Right atrium auricular region (tissue), 2 donors: ENCODE measurements around the gene RAI1. TPM values are rescaled to one million over a fixed set of nuclear protein-coding genes. Genes with fewer than 3 reads are reported as not detected.
A peak's percentile ranks its signal among the peaks of the same experiment; 100 is the strongest.

Experiments
- DNase-seq: peaks from one replicate; pipeline ENCODE4 v3.0.0-alpha.2; 2019; ENCODE audit warnings: low spot score
- H3K27ac ChIP-seq, 2 donors: fragments of 200-600 bp; sonication (generic); 1 replicate in 1 of 2; 2 replicates in 1 of 2; pipeline ENCODE4 v1.5.1; 2016 to 2019
- H3K27me3 ChIP-seq, 2 donors: fragments of 200-600 bp; sonication (generic); one replicate each; pipeline versions ENCODE4 v1.5.1 to v1.6.0; 2017 to 2019
- H3K36me3 ChIP-seq: fragments of 200-600 bp; sonication (generic); one replicate; pipeline ENCODE4 v1.5.1; 2016
- H3K4me1 ChIP-seq, 2 donors: fragments of 200-600 bp; sonication (generic); one replicate each; pipeline versions ENCODE4 v1.5.1 to v1.6.0; 2017 to 2019
- H3K4me3 ChIP-seq, 2 donors: fragments of 200-600 bp; sonication (generic); 1 replicate in 1 of 2; 2 replicates in 1 of 2; pipeline ENCODE4 v1.5.1; 2017 to 2019; ENCODE audit warnings: mild to moderate bottlenecking in 1 of 2, moderate library complexity in 1 of 2
- H3K9me3 ChIP-seq, 2 donors: fragments of 200-600 bp; sonication (generic); one replicate each; pipeline ENCODE4 v1.5.1; 2019
- CTCF ChIP-seq, 2 donors: fragments of 200-600 bp; sonication (generic); IDR thresholded peaks; one replicate each; pipeline ENCODE4 v1.5.1; 2019; ENCODE audit warnings: antibody characterized with exemption in 2 of 2
- total RNA-seq, 2 donors: library from RNA; depleted of rRNA; stranded (reverse); fragments of >200 nt; gene quantifications; one replicate each; pipeline ENCODE4 v1.1.0, GENCODE V29; 2016

Gene RAI1
- total RNA-seq, 2 donors from 2014 or later = 23.8 to 24.9 TPM

- peak overlapping the region in 1 of 2 donors; percentile 90 for H3K4me3 ChIP-seq
- no peak for DNase-seq
- H3K4me1 ChIP-seq = peaks cover 0 to 82% of the 10 kb centered on the region in 2 donors
- H3K9me3 ChIP-seq = no peaks in the 10 kb centered on the region
- H3K27ac ChIP-seq = peak overlapping the region; percentile 100
- TF ChIP-seq CTCF (IDR thresholded peaks at IDR 0.05) = no peak
- H3K36me3 ChIP-seq = no peaks in the 10 kb centered on the region
- no peaks in the 10 kb centered on the region for H3K27me3 ChIP-seq
Observed at GRCh38 chr17:17834974-17835373, 153.7 kb downstream of the RAI1 start.

GRCh38 chr17:17835415-17836249, 154.4 kb downstream of the RAI1 start:
- Histone ChIP-seq H3K9me3 (no peaks in the 10 kb centered on the region), H3K4me3 (peak overlapping the region; percentile 70 to 90), H3K4me1 (peaks cover 0 to 83% of the 10 kb centered on the region in 2 donors), H3K27ac (peak overlapping the region; percentile 100), H3K27me3 (no peaks in the 10 kb centered on the region), H3K36me3 (no peaks in the 10 kb centered on the region)
- DNase-seq = no peak
- no peak for TF ChIP-seq CTCF (IDR thresholded peaks at IDR 0.05)

- no peaks in the 10 kb centered on the region for H3K9me3 ChIP-seq
- H3K4me3 ChIP-seq = peak overlapping the region; percentile 70 to 90
- H3K27me3 ChIP-seq = no peaks in the 10 kb centered on the region
- no peak for TF ChIP-seq CTCF (IDR thresholded peaks at IDR 0.05)
- peak overlapping the region; percentile 100 for H3K27ac ChIP-seq
- peak; percentile 98 for DNase-seq
- H3K36me3 ChIP-seq = no peaks in the 10 kb centered on the region
- peaks cover 0 to 83% of the 10 kb centered on the region in 2 donors for H3K4me1 ChIP-seq
Observed at GRCh38 chr17:17836250-17836817, 155.1 kb downstream of the RAI1 start.

- Histone ChIP-seq H3K27ac (peak within 1 kb of the TSS; percentile 100), H3K4me3 (peak within 1 kb of the TSS; percentile 70 to 90), H3K27me3 (no peaks in the 10 kb centered on the region), H3K9me3 (no peaks in the 10 kb centered on the region), H3K4me1 (peaks cover 0 to 83% of the 10 kb centered on the region in 2 donors), H3K36me3 (no peaks in the 10 kb centered on the region)
- no peak for DNase-seq
- TF ChIP-seq CTCF (IDR thresholded peaks at IDR 0.05) = no peak
Observed at GRCh38 chr17:17836818-17837379, 155.6 kb downstream of the RAI1 start, which contains the start of gene SREBF1. TSS of gene SREBF1 (minus strand) at chr17:17836986. CDS start at chr17:17836817, 169 bp downstream.

GRCh38 chr17:17837380-17837821, 156.1 kb downstream of the RAI1 start:
- Histone ChIP-seq H3K27ac (peak overlapping the region; percentile 100), H3K27me3 (no peaks in the 10 kb centered on the region), H3K4me1 (peaks cover 0 to 84% of the 10 kb centered on the region in 2 donors), H3K36me3 (no peaks in the 10 kb centered on the region), H3K4me3 (peak overlapping the region in 1 of 2 donors; percentile 90), H3K9me3 (no peaks in the 10 kb centered on the region)
- peak; percentile 87 for DNase-seq
- peak in 1 of 2 donors; percentile 43 for TF ChIP-seq CTCF (IDR thresholded peaks at IDR 0.05)
